NCI-H128 (cell line): ENCODE data around the gene CROT.

Experiments used
- DNase-seq: peaks from one replicate; lab custom pipeline; 2025; ENCODE audit not compliant: unreplicated experiment; lab: John Stamatoyannopoulos, UW

Gene CROT

DNA sequence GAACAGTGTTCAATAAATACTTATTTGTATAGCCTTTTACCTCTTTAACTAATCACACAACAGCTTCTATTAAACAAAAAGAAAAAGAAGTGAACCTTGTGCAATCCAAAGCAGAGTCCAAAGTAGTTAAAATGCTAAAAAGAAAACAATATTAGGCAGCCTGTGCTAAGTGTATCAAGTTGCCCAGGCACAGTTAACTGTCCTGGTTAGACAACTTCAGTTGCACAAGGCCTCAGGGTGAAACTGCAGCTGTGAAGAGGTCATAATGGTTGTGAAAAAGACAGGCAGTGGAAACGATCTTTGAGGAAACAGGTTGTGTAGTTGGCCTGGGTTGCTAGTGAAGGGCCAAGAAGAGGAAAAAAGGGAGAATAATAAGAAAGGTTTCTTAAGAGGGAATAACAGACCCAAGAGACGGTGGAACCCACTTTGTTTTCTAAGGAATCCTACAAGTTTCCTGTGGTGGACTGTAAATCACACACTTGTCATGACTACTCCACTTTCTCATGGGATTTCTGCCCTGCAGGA lies 6.0 kb upstream of the CROT start:
- no peak for DNase-seq

DNA sequence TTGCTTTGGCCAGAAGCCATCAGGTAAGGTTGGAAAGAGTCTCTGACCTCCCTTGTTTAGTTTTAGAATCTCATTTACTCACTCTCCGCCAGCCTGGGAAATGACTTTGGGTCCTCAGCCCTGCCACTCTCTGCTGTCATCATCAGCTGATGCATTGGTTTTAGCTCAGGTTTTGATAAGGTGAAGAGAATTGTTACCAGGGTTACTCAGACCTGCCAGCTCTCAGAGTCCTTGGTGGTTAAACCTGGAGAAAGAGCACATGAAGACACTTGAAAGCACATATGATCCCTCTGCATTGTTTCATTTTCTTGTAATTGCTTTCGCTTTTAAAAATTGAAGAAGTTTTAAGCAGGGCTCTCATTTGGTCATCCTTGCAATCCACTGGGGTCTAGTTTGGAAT lies 4.0 kb upstream of the CROT start:
- no peak for DNase-seq

DNA sequence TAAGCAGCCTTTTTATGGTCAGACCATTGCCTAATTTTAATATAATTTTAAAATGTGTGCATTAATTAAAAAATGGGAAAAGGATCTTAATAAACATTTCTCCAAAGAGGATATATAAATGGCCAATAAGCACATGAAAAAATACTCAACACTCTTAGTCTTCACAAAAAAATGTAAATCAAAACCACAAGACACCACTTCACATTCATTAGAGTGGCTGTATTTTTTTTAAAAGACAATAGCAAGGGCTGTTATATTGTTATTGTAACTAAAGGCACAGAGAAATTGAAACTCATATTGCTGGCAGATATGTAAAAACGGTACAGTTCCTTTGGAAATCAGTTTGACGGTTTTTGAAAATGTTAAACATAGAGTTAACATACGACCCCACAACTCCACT lies 3.2 kb upstream of the CROT start:
- DNase-seq = no peak

DNA sequence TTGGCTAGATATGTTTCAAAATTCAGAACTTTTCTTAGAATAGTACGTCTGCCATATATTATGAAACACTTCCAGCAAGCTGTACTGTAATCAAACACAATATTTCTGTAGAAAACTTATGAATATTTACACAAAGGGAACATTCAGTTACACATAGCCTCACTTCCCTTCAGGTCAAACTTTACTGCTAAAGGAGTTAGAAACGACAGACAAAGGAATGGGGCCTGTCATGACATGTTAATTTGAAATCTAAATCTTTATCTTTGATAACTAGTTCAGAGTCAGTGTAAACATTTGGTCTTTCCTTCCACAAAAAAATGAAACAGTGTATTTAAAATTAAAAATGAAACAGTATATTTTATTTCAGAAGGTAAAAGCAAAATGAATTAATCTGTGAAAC lies 1.0 kb upstream of the CROT start:
- DNase-seq = no peak

DNA sequence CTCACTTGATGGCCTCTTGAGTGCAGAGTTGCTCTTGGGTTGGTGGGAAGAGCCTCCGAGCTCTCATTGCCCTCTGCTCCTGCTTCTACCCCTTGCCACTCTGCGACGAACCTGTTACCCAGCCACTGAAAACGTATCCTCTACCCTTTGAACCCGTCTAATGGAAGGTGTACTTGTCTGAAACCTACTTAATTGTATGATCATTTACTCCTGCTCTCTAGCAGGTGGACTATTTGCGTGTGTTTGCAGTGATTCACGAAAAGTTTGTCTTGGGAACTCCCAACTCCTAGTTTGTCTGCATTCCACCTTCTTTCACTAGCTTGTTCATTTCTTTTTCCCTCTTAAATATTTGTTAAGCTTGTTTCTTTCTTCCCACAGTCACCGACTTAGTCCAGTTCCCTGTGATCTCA lies 503 bp downstream of the CROT start:
- DNase-seq = no peak

DNA sequence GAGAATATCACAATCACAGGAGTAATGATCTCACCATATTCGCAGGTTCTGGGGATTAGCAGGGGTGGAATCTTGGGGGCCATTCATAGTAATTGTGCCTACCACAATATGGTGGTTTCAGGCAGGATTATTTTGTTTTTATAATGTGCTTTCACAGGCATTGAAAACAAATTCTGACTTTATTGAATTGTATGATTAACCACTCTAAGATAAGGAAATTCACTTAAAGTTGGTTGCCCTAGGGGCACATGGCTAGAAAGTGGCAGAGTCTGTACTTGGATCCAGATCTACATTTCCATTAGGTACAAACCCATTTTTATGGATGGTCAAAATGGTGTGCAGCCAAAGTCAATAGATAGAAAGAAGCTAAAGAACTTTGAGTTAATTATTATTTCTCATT lies 1.7 kb downstream of the CROT start:
- no peak for DNase-seq

DNA sequence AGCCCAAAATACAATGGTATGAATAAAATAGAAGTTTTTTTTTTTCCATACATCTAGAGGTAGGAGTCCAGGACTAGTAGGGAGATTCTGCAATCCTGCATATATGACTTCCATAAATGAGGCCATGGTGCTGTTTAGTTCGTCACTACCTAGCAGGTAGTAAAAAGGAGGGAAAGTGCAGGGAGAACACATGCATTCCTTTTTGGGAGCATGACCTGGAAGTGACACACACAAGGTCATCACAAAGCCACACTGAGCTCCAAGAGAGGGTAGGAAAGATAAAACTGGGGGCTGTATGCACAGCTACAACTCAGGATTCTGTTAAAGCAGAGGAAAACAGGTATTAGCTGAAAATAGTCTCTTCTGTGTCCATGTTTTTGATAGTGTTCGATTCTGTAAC lies 2.2 kb downstream of the CROT start:
- no peak for DNase-seq

DNA sequence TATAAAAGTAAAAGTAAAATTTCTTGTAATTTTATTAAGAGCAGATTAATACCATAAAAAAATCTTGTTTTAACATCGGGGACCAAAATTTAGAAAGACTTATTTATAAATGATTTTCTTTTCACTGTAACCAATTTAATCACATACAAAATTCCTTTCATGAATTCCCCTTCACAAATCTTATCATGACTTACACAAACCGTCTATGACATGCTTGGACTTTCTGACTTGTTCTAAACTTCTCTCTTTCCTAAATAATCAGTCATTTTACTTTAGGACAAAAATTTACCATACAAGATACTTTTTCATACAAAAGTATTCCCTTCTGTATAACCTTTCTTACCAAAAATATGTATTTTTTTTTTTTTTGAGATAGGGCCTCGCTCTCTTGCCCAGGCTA lies 9.3 kb downstream of the CROT start:
- no peak for DNase-seq

DNA sequence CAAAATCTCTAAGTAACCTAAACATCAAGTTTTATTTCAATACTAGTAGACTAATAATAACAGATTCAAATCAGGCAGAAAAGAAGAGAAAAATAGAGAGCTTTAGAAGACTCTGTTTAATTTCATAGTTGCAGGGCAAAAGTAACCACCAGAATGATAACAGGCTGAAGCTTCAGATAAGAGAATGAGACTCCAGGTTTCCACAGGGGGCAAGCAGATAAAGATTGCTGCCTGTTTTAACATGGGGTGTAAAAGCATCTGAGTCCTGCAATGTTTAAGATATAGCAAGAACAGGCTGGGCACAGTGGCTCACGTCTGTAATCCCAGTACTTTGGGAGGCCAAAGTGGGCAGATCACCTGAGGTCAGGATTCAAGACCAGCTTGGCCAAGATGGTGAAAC lies 11.0 kb downstream of the CROT start:
- no peak for DNase-seq

DNA sequence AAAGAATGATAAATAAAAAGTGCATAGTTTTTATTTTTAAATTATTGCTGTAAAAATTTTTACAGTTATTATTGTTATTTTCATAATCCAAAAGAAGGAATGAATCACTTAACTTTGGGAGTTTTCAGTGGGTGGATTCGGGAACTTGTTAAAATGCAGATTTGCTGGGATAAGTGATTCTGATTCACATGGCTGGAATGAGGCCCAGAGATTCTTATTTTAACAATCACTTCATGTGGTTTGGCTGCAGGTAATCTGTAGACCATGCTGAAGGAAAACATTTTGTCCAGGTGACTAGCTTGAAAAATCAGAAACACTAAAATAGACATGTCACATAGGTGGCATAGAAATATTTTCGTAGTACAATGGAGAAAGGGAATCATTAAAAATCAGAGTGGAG lies 13.9 kb downstream of the CROT start:
- DNase-seq = no peak

DNA sequence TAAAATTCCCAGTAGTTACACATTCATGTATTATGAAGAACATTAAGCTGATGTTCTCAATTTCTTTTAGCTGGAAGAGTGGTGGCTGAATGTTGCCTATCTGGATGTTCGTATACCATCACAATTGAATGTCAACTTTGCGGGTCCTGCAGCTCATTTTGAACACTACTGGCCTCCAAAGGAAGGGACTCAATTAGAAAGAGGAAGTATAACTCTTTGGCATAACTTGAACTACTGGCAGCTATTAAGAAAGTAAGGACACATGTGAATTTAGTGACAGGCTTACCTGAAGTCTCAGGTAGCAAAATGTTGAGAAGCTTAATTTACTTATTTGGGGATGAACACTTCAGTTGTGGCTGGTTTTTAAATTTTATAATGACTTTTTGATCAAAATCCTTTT lies 15.9 kb downstream of the CROT start:
- DNase-seq = no peak

DNA sequence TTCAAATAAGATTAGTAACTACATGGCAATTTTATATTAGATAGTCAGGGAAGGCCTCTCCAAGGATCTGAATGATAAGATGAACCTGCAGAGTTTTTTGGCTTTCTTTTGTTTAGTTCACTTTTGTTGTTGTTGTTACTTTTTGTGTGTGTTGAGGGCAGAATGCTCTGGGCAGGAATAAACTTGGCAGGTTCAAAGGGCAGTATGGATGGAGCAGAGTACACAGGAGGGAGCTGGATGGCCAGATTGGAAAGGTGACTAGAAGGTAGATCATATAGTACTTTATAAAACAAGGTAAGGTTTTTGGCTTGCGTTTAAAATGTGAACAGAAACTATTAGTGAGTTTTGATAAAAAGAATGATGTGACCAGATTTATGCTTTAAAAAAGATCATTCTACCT lies 17.9 kb downstream of the CROT start:
- no peak for DNase-seq

DNA sequence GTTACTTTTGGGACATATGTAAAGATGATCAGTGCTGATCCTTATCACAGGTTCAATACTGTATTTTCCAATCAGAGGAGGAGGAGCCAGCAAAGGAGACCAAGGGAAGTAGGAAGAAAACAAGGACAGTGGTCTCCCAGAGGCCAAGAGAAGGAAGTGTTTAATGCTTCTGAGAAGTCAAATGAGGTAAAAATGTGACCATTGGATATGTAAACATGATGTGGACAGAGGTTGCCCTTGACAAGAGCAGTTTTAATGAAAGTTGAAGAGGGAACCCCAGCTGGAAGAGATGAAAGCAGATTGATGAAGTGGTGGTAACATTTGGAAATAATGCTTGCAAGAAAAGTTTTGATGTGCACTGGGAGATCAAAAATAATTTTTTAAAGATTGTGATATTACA lies 18.8 kb downstream of the CROT start:
- no peak for DNase-seq

DNA sequence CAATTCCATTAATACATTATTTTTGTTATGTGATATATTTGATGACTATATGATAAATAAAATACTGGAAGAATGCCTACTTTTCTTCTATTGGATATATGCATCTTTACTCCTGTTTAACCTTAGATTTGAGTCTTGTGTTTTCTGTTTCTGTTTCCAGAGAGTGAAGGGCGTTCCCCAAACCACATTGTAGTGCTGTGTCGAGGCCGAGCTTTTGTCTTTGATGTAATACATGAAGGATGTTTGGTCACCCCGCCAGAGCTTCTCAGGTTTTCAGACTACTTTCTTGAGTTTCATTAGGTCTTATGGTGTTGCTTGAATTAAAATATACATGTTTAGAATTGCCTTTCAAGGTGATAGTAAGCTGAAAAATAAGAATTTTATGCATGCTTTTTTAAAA lies 23.8 kb downstream of the CROT start:
- no peak for DNase-seq

DNA sequence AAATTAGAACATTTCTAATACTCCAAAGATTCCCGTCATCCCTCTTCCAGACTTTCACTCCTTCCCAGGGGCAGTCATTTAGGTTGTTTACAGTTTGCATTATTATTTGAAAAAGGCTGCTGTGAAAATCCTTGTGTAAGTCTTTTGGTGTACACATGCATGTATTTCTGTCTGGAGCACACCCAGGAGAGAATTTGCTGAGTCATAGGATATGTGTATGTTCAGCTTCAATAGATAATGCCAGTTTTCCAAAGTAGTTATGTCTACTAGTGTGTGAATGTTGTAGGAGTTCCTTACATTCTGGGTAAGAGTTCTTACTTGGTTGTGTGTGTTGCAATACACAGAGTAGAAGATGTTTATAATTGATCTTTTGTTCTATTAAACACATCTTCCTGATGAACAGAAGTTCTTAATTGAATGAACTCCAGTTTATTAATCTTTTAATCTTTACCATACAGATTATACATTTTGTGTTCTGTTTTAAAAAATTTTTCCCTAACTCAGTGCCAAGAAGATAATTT lies 25.3 kb downstream of the CROT start:
- DNase-seq = no peak

DNA sequence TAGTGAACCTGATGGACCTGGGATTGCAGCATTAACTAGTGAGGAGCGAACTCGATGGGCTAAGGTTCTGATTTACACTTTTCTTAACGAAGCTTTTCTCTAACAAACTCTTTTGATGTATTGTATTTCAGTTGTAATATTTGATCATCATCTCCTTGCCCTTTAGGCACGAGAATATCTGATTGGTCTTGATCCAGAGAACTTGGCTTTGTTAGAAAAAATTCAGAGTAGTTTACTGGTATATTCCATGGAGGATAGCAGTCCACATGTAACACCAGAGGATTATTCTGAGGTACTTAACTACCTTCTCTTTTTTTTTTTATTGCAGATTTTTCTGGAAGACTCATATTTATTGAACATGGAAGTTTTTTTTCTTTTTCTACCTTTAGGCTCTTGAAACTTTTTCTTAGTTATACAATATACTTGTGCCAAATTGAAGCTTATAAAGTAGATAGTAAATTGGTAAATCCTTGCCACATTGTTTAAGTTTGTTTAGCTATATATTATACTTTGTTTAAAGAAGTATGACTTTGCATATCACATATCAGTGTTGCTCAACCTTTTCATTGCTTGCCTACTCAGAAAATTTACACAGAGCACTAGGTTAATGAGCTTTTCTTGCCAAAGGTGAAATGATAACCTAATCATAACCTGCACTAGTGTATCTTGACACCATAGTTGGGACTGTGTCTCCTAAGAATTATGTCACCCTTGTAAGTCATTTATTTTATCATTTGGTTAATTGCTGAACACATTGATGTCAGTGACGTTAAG lies 30.4 kb downstream of the CROT start:
- DNase-seq = no peak

DNA sequence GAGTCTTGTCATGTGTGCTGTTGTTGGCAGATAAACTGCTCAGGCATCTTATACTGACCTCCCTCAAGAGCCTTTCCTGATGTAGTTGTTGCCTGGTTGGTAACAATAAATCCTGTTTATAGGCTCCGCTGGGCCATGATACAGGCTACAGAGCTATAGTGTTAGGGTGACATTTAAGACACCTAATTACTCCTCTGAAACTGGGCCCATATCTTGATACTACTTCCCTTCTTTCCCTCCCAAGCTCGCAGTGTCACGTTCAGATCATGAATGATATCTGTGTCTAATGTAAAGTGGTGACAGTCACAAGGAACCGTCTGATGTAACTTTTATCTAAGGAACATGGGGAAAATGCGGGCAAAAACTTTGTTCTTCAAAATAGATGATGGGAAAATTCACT lies 35.4 kb downstream of the CROT start:
- no peak for DNase-seq

DNA sequence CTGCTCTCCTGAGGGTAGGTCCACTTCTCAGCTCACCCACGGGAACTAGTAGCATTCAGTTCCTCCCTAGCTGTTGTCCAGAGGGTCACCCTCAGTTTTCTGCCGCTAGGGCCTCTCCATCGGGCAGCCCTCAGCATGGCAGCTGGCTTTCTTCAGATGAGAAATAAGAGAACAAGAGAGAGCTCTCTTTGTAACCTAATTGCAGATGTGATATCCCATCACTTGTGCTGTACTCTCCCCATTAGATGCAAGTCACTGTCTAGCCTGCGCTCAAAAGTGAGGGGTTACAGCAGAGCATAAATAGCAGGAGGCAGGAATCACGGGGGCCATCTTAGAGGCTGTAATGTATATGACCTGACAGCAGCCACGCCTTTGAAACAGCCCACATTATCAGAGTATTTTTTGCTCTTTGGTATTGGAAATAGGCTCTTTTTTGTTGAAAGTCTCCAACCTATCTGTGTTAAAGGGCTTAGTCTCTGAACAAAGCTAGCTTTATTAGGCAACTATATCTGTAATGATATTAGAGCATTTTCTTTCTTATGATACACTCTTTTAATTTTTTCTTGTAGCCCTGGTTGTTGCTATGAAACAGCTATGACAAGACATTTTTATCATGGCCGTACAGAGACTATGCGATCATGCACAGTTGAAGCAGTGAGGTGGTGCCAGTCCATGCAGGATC lies 45.7 kb downstream of the CROT start:
- DNase-seq = no peak

DNA sequence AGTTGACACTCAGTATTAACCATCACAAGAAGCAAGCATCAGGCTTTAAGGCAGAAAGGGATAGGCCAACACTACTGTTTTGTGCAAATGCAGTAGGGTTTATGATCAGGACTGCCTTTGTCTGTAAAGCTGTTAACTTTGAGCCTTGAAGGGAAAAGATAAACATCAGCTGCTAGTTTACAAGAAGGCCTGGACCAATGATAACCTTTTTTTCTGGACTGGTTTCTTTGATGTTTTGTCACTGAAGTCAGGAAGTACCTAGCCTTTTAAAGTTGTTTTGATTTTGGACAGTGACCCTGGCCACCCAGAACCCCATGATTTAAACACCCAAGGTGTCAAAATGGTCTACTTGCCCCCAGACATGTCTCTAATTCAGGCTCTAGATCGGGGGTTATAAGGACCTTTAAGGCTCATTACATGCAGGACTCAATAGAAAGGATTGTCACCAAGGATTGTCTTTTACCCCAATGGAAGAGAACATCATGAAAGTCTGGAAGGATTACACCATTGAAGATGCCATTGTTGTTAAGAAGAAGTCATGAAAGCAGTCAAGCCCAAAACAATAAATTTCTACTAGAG lies 50.1 kb downstream of the CROT start:
- DNase-seq = no peak

DNA sequence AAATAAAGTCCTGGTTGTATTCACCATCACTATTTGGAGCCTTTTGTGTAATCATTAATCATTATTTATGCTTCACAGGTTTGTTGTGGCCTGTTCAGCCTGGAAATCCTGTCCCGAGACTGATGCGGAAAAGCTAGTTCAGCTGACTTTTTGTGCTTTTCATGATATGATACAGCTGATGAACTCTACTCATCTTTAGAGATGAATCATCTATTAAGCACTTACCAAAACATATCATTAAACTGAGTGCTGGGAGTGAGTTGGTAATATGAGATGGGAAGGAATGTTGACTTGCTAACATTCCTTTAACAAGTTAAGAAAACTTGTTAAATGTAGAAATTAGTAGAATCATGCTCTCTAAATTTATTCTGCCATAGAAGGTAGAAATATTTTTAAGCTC lies 53.0 kb downstream of the CROT start:
- DNase-seq = no peak

DNA sequence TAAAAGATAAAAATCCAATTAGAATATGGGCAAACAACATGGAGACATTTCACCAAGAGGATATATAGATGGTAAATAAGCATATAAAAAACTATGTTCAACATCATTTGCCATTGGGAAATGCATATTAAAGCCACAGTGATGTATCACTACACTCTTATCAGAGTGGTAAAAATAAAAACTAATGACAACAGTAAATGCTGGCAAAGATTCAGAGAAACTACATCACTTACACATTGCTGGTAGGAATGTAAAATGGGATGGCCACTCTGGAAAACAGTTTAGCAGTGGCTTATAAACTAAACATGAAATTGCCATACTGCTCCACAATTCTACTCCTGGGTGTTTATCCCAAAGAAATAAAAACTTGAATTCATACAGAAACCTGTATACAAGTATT lies 59.2 kb downstream of the CROT start:
- DNase-seq = no peak

DNA sequence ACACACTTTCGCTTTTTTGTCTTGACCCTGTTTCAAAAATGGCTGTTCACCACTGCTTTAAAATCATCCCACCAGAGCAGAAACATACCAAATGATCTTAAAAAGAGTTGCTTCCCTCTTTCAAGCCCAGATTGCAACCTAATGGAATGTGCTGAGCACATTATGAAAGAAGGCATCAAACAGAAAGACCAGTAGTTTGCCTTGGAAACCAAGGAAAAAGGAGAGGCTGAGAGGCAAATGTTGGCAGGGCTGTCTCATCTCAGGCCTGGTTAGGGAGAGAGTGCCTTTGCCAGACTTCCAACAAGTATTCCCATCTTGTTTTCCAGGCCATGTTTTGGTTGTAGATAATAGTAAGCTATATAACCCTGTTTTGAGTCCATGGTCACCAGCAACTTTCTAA lies 65.7 kb downstream of the CROT start:
- DNase-seq = no peak
